Loucy (cell line): ENCODE data around the gene OR10A3.

Experiments
- CTCF ChIP-seq: fragments of 200-600 bp; sonication (generic); conservative IDR thresholded peaks from 2 replicates; pipeline ENCODE4 v1.5.1; 2014; ENCODE audit warnings: mild to moderate bottlenecking, antibody characterized with exemption, low read length
- EZH2phosphoT487 ChIP-seq: fragments of 200-600 bp; IDR thresholded peaks from 2 replicates; pipeline ENCODE4 v1.6.1; 2018; ENCODE audit warnings: antibody characterized with exemption, mild to moderate bottlenecking, moderate library complexity, borderline replicate concordance

- TF ChIP-seq CTCF (no peak), EZH2phosphoT487 (no peak)
These were observed 35.0 kb downstream of the OR10A3 start for GRCh38 chr11:7906481-7906880.
